Suprapubic skin (tissue), 4 donors: ENCODE measurements around the gene NPAS2. TPM values are rescaled to one million over a fixed set of nuclear protein-coding genes. Genes with fewer than 3 reads are reported as not detected.

Experiments used
- DNase-seq, 2 donors: peaks; one replicate each; pipeline ENCODE4 v3.0.0-alpha.2; 2019; ENCODE audit warnings: low spot score in 2 of 2
- H3K27ac ChIP-seq: fragments of 200-600 bp; sonication (generic); one replicate; pipeline ENCODE4 v1.5.1; 2019
- H3K27me3 ChIP-seq: fragments of 200-600 bp; sonication (generic); one replicate; pipeline ENCODE4 v1.5.1; 2019
- H3K36me3 ChIP-seq: fragments of 200-600 bp; sonication (generic); one replicate; pipeline ENCODE4 v1.5.1; 2019
- H3K4me1 ChIP-seq: fragments of 200-600 bp; sonication (generic); one replicate; pipeline ENCODE4 v1.5.1; 2019
- H3K4me3 ChIP-seq: fragments of 200-600 bp; sonication (generic); one replicate; pipeline ENCODE4 v1.5.1; 2019; ENCODE audit warnings: mild to moderate bottlenecking
- H3K9me3 ChIP-seq: fragments of 200-600 bp; sonication (generic); one replicate; pipeline ENCODE4 v1.5.1; 2019
- EP300 ChIP-seq: sonication (generic); formaldehyde crosslinking; IDR thresholded peaks from one replicate; pipeline ENCODE4 v1.6.1; 2017; ENCODE audit warnings: antibody characterized with exemption
- POLR2A ChIP-seq, 2 donors: fragments of 450-650 bp; IDR thresholded peaks; one replicate each; pipeline ENCODE4 v1.6.1; 2017; ENCODE audit warnings: antibody characterized with exemption in 2 of 2, mild to moderate bottlenecking in 2 of 2, moderate library complexity in 2 of 2
- POLR2AphosphoS5 ChIP-seq, 3 donors: sonication (generic); formaldehyde crosslinking; IDR thresholded peaks; one replicate each; pipeline ENCODE4 v1.6.1; 2017; ENCODE audit warnings: antibody characterized with exemption in 3 of 3
- WGBS: methylation state at CpG from one replicate; pipeline ENCODE4 v1.1.5; 2018; 5-methylcytosine and 5-hydroxymethylcytosine counted together
- total RNA-seq, 4 donors: library from RNA; depleted of rRNA; stranded (reverse); fragments of >200 nt; gene quantifications; one replicate each; pipeline ENCODE4 v1.1.0, GENCODE V29; 2016
- TF ChIP-seq, protein P1 (sequence below), 2 donors: fragments of 200-600 bp in 1 of 2; fragments of 450-650 bp in 1 of 2; sonication (generic) in 1 of 2; IDR thresholded peaks; one replicate each; pipeline ENCODE4 v1.5.1; 2016 to 2019; ENCODE audit warnings: antibody characterized with exemption in 2 of 2, mild to moderate bottlenecking in 1 of 2, moderate library complexity in 1 of 2

The NPAS2 gene
- total RNA-seq, 4 donors from 2014 or later, result 46.5 to 90.1 (median 62.9) TPM

DNA sequence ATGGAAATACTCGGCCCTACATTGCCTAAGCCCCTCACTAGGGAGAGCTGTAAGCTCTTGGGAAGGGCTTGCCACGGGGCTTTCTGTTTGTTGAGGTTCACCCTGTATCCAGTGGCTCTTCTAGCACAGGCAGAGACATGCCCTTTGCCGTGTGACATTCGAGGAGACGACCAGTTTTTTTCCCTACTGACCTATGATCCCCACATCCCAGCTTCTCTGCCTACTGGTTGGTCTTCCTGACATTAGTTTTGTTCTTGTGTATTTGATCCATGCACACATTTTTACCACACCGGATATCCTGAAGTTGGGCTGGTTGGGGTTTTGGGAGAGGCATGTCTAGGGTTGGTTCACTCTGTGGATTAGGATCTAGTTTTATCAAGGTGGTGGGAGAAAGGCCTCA, 69.3 kb downstream of the NPAS2 start:
- Histone ChIP-seq H3K4me1 (peaks cover 34% of the 10 kb centered on the region), H3K27me3 (no peaks in the 10 kb centered on the region), H3K9me3 (no peaks in the 10 kb centered on the region), H3K36me3 (no peaks in the 10 kb centered on the region), H3K27ac (peak overlapping the region; percentile 57), H3K4me3 (no peak overlapping the region)
- no peak for DNase-seq
- 68% methylated on average over 6 of the region's 6 CpGs for WGBS
- no peak for TF ChIP-seq POLR2A (IDR thresholded peaks at IDR 0.05)
- no peak for TF ChIP-seq EP300
- TF ChIP-seq POLR2AphosphoS5 (IDR thresholded peaks at IDR 0.05), result no peak
- TF ChIP-seq, protein P1, sequence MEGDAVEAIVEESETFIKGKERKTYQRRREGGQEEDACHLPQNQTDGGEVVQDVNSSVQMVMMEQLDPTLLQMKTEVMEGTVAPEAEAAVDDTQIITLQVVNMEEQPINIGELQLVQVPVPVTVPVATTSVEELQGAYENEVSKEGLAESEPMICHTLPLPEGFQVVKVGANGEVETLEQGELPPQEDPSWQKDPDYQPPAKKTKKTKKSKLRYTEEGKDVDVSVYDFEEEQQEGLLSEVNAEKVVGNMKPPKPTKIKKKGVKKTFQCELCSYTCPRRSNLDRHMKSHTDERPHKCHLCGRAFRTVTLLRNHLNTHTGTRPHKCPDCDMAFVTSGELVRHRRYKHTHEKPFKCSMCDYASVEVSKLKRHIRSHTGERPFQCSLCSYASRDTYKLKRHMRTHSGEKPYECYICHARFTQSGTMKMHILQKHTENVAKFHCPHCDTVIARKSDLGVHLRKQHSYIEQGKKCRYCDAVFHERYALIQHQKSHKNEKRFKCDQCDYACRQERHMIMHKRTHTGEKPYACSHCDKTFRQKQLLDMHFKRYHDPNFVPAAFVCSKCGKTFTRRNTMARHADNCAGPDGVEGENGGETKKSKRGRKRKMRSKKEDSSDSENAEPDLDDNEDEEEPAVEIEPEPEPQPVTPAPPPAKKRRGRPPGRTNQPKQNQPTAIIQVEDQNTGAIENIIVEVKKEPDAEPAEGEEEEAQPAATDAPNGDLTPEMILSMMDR (IDR thresholded peaks at IDR 0.05), result no peak

DNA sequence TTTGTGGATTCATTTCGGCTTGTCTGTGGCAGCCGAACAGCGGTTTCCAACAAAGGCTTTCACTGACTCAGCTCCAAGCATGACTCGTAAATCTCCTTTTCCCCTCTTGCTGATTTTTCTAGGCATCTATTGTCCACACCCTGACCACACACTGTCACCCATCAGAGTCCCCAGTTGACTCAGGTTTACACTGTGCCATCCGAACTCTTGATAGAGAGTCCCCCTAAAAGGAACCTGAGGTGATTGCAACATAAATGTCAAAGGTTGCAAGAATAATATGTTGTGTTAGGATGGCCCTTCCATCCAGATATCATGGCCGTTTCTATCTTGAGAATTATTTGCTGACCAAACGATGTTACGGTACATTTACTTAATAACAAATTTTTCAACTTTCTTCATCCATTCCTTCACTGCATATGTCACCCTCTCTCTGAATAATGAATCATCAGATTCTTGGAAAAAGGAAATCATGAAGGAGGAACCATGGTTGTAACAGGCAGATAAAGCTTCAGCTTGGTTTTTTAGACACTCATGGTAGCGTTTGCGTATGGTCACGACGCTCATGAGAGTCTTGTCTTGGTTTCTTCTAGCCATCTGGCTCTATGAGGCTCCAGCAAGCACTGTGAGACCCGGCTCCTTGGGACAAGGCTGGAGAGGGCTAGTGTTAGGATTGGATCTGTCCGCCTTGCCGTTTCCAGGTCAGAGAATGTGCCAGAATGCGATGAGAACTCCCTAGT, 72.1 kb downstream of the NPAS2 start:
- TF ChIP-seq EP300, result no peak
- TF ChIP-seq, protein P1 (IDR thresholded peaks at IDR 0.05), result no peak
- TF ChIP-seq POLR2A (IDR thresholded peaks at IDR 0.05), result no peak
- no peak for TF ChIP-seq POLR2AphosphoS5 (IDR thresholded peaks at IDR 0.05)
- Histone ChIP-seq H3K27me3 (no peaks in the 10 kb centered on the region), H3K36me3 (no peaks in the 10 kb centered on the region), H3K27ac (peak overlapping the region; percentile 59), H3K4me3 (no peak overlapping the region), H3K9me3 (no peaks in the 10 kb centered on the region), H3K4me1 (peaks cover 41% of the 10 kb centered on the region)
- 80% methylated on average over 16 of the region's 16 CpGs for WGBS
- no peak for DNase-seq

- DNase-seq, result no peak
- Histone ChIP-seq H3K4me3 (no peak overlapping the region), H3K36me3 (no peaks in the 10 kb centered on the region), H3K27me3 (no peaks in the 10 kb centered on the region), H3K27ac (no peak overlapping the region), H3K9me3 (no peaks in the 10 kb centered on the region), H3K4me1 (peaks cover 26% of the 10 kb centered on the region)
- WGBS, result 91% methylated on average over 6 of the region's 6 CpGs
- TF ChIP-seq EP300 (no peak), POLR2AphosphoS5 (IDR thresholded peaks at IDR 0.05) (no peak), POLR2A (IDR thresholded peaks at IDR 0.05) (no peak)
- TF ChIP-seq, protein P1 (IDR thresholded peaks at IDR 0.05), result no peak
These were observed 73.6 kb downstream of the NPAS2 start for GRCh38 chr2:100893392-100894104.

DNA sequence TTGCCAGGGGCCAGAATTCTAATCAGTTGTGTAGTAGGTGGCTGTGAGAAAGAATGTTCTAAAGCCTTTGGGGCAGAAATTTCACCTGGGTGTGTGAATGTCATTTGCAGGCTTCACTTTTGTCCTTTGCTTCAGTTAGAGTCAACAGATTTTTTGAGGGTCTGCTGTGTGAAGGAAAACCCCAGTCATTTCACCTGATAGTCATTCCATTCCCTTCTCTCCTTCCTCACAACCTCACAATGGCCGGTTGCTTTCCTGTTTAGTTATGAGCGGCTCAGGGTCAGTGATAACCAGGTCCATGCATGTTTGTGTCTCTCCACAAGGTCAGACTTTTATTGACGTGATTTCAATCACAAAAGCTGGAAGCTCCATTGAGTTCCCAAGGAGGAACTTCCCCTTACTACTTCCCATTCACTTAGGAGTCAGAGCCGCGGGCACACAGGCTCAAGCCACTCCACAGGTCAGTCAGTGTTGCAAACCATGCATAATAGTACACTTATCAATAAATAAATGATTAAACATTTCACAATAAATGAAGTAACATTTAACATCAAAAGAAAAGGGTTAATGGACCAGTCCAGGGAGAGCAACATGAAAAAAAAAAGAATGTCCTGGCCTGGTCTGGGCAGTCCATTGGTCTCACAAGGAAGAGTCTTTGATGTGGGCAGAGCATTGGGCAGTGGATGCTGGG, 74.3 kb downstream of the NPAS2 start:
- Histone ChIP-seq H3K4me3 (no peak overlapping the region), H3K27ac (no peak overlapping the region), H3K36me3 (no peaks in the 10 kb centered on the region), H3K27me3 (no peaks in the 10 kb centered on the region), H3K4me1 (peaks cover 19% of the 10 kb centered on the region), H3K9me3 (no peaks in the 10 kb centered on the region)
- DNase-seq, result no peak
- TF ChIP-seq EP300 (no peak), POLR2AphosphoS5 (IDR thresholded peaks at IDR 0.05) (no peak), POLR2A (IDR thresholded peaks at IDR 0.05) (no peak)
- TF ChIP-seq, protein P1 (IDR thresholded peaks at IDR 0.05), result no peak
- WGBS, result 81% methylated on average over 5 of the region's 5 CpGs

GRCh38 chr2:100894796-100895156, 74.8 kb downstream of the NPAS2 start:
- TF ChIP-seq, protein P1 (IDR thresholded peaks at IDR 0.05), result no peak
- TF ChIP-seq POLR2A (IDR thresholded peaks at IDR 0.05) (no peak), EP300 (no peak), POLR2AphosphoS5 (IDR thresholded peaks at IDR 0.05) (no peak)
- DNase-seq, result no peak
- H3K9me3 ChIP-seq, result no peaks in the 10 kb centered on the region
- no peak overlapping the region for H3K27ac ChIP-seq
- no peaks in the 10 kb centered on the region for H3K27me3 ChIP-seq
- 94% methylated on average over 4 of the region's 4 CpGs for WGBS
- H3K4me3 ChIP-seq, result no peak overlapping the region
- H3K4me1 ChIP-seq, result peaks cover 14% of the 10 kb centered on the region
- no peaks in the 10 kb centered on the region for H3K36me3 ChIP-seq
